KOPT-K1 (cell line): ENCODE measurements around the gene ASIC2.

ENCODE experiments used
- H3K27ac ChIP-seq: fragments of 200-600 bp; sonication (generic); 2 replicates; pipeline ENCODE4 v1.5.1; 2016; ENCODE audit warnings: antibody characterized with exemption, mild to moderate bottlenecking, low read depth, low read length; ENCODE audit not compliant: poor library complexity, severe bottlenecking
- H3K36me3 ChIP-seq: fragments of 200-600 bp; sonication (generic); 2 replicates; pipeline ENCODE4 v1.5.1; 2017; ENCODE audit warnings: antibody characterized with exemption, mild to moderate bottlenecking, low read length, moderate library complexity; ENCODE audit not compliant: insufficient read depth
- H3K9me3 ChIP-seq: fragments of 200-600 bp; sonication (generic); 2 replicates; pipeline ENCODE4 v1.5.1; 2017; ENCODE audit warnings: antibody characterized with exemption, low read length, mild to moderate bottlenecking; ENCODE audit not compliant: insufficient read depth, poor library complexity, severe bottlenecking

ASIC2 gene

DNA sequence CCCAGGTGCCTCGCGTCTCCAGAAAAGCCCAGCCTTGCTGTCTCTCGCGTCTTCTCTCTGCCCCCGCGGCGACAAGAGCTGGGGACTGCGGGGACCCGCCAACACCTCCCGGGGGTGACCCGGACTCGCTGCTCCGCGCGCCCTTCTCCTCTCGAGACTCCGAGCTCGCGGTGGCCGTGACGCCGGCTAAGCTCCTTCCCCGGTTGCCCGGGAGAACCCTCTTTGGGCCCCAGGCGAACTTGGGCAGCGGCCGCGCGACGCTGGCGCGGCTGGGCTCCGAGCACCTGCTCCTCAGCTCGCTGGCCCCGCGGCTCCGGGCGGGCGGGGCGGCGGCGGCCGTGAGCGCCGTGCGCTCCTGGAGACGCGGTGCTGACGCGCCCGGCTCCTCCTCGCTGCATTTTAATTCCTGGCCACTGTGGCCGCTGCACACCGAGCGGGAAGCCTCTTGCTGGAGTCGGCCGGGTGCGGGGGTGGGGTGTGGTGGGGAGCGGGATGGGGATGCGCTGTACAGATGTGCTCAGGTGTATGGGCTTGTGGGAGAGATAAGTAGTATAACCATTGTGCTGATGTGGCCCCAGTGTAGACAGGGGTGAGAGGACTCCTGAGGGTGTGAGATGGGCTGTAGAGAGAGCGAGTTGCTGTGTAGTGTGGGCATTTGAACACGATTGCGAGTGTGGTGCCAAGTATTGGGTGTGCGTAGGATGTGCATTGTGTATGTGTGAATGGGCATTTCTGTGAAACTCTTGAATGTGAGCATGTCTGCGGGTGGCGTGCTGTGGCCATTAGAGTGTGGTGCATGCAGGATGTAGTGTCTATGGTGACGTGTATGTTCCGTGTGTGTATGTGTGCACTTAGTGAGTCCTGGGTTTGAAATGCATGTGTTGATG, at the start of gene ASIC2:
Gene ASIC2, minus strand, starts transcription at position 315 of the 887 bp plus-strand sequence.
- no peaks in the 10 kb centered on the region for H3K9me3 ChIP-seq
- H3K36me3 ChIP-seq, result no peaks in the 10 kb centered on the region
- H3K27ac ChIP-seq, result no peak within 1 kb of the TSS

DNA sequence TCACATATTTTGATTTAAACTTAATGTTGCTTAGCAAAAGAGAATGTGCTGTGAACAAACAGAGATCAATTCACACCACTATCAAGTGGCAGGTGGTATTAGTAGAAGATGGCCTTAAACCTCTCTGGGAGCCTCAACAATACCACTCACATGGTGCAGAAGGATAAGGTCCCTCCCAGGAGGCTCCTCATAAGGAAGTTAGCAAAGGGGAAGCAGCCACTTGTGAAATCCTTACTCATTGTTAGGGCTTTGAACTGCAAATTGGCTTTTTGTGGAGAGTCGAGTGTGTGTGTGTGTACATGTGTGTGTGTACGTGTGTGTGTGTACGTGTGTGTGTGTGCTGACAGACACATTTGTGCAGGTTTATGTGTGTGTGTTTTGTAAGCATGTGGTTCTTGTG, 48.9 kb upstream of the ASIC2 start:
- no peaks in the 10 kb centered on the region for H3K36me3 ChIP-seq

DNA sequence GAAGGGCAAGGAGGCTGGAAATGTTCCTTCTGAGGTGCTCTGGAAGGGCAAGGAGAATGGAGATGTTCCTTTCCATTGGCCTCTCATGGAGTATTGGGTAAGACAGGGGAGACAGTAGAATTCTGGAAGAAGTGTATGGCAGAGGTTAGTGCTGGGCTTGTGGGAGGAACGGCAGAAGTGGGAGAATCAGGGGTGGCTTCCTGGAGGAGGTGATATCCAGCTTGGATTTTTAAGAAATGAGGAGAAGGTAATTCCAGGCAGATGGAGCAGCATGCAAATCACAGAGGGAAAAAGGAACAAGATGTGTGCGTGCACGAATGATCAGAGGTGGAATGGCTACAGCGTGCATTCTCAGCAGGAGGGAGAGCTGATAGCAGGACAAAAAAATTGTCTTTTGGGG, 45.1 kb upstream of the ASIC2 start:
- H3K36me3 ChIP-seq, result no peaks in the 10 kb centered on the region
- H3K27ac ChIP-seq, result no peak overlapping the region
- H3K9me3 ChIP-seq, result no peaks in the 10 kb centered on the region

More for the DNA sequence above, 48.9 kb upstream of the ASIC2 start:
- no peak overlapping the region for H3K27ac ChIP-seq
- H3K9me3 ChIP-seq, result no peaks in the 10 kb centered on the region

DNA sequence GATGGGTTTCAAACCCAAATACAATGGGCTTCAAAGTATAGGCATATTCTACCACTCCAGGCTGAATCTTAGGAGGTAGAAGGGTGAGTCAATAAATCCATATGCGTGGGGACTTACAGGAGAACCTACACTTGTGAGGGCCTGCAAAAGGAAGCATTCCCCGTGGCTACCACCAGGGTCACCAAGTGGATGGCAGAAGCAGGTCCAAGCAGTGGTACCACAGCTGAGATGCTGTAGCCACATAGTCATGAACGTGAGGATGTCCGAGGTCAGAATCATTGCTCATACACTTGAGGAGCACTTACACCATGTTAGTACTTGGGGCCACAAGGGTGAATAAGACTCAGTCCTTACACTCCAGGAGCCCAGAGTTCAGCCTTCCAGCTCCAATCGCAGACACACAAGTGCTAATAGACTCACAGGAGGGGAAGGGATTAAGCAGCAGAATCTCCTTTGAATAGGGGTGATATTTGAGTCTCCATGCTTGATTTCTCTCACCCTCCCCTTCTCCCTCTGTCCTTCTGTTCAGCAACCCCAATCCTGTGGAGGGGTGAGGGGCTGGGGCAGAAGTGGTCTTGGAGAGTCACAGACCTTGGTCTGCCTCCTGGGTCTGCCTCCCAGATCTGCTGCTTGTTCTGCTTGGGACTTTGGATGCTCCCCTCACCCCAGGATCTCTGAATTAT, 42.5 kb upstream of the ASIC2 start:
- Histone ChIP-seq H3K9me3 (no peaks in the 10 kb centered on the region), H3K27ac (no peak overlapping the region), H3K36me3 (no peaks in the 10 kb centered on the region)

DNA sequence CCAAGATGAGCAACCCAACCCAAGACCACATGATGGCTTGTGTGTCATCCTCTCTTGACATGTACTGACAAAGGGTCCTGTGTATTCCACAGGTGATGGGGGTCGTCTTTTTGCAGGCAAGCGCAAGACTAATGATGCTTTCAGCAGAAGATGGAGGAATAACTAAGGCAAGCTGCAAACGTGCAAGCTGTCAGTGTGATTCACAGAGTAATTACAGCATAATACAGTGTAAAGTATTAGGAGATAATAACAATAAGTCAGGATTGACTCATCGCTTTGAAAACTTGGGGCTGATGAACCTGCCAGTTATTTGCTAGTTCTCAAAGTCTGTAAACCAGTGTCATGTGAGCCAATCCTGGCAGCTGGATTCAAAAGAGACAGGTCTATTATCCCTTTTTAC, 41.6 kb upstream of the ASIC2 start:
- Histone ChIP-seq H3K9me3 (no peaks in the 10 kb centered on the region), H3K27ac (no peak overlapping the region), H3K36me3 (no peaks in the 10 kb centered on the region)

DNA sequence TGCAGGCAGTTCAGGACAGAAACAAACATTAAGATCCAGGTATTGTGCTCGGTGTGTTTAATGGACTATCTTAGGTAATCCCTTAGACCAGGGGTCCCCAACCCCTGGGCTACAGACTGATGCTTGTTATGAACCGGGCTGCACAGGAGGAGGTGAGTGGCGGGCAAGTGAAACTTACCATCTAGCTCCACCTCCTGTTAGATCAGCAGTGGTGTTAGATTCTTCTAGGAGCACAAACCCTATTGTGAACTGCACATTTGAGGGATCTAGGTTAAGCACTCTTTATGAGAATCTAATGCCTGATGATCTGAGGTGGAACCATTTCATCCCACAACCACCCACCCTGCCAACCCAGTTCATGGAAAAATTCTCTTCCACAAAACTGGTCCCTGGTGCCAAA, 37.8 kb upstream of the ASIC2 start:
- H3K36me3 ChIP-seq, result no peaks in the 10 kb centered on the region
- no peak overlapping the region for H3K27ac ChIP-seq

DNA sequence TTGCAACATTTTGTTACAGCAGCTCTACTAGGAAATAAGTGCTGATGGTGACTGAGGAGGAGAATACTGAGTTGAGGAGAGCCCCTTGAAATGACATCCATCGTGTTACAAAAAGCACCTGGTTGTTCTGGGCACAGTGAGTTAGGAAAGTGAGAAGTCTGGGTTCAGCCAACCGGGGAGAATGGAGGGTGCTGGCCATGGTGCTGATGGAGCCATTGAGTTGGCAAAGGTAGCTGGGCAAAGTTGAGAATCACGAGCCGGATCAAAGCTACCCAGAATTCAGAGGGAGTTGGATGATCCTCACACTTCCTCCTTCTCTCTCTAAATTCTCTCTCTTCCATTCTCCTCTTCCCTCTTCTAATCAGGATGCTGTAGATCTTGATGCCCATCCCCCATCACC, 35.0 kb upstream of the ASIC2 start:
- H3K9me3 ChIP-seq, result no peaks in the 10 kb centered on the region
- H3K36me3 ChIP-seq, result no peaks in the 10 kb centered on the region
- H3K27ac ChIP-seq, result no peak overlapping the region

More for the DNA sequence above, 37.8 kb upstream of the ASIC2 start:
- no peaks in the 10 kb centered on the region for H3K9me3 ChIP-seq

DNA sequence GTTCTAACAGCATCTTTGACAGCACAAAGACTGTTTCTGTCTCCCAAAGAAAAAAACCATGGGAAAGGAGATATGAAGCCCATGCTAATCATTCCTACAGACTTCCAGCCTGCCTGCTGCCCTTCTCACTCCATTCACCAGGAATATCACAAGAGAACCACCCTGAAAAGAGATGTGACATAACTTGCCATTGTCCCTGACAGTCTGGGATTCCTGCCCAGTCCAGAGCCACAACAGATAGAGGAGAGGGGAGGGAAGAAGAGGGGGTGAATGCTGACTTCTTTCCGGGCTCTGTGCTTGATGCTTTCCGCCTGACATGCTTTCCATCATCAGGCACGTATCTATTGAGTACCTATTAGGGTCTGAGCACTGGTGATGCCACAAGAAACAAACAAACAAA, 31.6 kb upstream of the ASIC2 start:
- no peak overlapping the region for H3K27ac ChIP-seq
- H3K36me3 ChIP-seq, result no peaks in the 10 kb centered on the region
- no peaks in the 10 kb centered on the region for H3K9me3 ChIP-seq

DNA sequence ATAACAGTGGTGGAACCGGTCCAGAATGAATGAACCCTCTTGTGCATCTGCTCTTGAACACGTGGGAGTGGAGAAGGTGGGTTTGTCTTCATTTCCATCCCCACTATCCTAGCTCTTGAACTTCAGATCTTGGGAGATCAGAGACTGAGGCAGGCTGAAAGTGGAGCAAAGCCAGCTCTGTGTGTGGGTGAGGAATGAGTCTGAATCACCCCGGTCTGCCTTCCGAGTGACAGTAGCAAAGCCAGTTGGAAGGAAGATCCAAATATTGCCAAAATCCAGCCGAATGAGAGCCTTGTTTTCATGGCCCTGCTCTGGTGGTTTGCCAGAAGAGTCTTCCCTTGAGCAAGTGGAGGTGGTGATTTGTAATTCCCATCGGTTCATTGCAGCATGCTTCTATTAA, 29.0 kb upstream of the ASIC2 start:
- H3K36me3 ChIP-seq, result no peaks in the 10 kb centered on the region
- no peaks in the 10 kb centered on the region for H3K9me3 ChIP-seq
- H3K27ac ChIP-seq, result no peak overlapping the region

DNA sequence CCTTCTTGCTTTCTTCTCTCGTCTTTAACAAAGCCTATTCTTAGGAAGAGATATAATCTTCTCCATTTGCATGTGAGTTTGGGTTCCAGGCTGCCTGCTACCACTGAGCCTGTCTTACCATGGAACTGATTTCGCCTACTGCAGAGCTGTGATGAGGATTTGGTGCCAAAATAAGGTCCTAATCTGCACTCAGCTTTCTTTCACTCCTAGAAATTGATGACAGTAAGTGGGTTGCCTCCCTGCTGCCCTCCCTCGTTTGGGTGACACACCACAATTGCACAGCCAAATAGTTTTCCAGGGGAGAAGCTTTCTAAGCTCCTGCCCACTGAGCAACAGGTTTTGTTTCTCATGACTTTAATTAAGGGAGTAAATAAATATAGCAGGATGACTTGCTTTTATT, 25.1 kb upstream of the ASIC2 start:
- Histone ChIP-seq H3K36me3 (no peaks in the 10 kb centered on the region), H3K27ac (no peak overlapping the region), H3K9me3 (no peaks in the 10 kb centered on the region)

DNA sequence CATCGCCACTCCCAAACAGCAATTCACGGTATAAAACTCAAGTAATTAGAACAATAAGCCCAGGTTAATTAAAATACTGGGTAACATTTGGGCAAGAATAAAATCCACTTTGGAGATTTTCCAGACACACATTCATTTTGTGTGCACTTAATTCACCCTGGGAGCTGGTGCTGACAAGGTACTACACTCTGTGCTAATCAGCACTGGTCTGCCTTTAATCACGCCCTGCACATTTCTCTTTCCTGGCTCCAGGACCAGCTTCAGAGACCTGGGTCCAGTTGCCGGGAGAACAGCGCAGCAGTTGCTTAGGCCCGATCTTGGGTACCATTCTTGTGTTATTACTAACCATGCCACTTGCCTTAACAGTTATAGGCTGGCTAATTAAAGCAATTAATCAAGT, 23.7 kb upstream of the ASIC2 start:
- no peak overlapping the region for H3K27ac ChIP-seq
- H3K9me3 ChIP-seq, result no peaks in the 10 kb centered on the region
- no peaks in the 10 kb centered on the region for H3K36me3 ChIP-seq

DNA sequence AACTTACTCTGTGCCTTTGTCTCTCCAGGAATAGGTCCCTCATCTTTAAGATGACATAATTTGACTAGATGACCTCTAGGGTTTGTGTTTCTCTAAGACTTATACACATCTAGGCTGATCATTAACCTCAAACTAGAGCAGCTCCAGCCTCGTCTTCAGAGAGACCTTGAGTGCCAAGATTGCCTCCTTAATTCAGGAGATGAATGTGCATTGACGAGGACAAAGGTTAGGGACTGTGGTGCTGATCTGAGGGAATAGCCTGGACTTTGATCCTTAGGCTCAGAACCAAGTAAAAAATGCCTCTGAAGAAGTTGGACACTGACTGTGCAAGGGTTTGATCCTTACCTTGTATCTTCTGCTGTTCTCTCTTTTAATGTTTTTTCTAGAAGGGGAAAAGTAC, 17.2 kb upstream of the ASIC2 start:
- no peaks in the 10 kb centered on the region for H3K9me3 ChIP-seq
- H3K27ac ChIP-seq, result no peak overlapping the region
- no peaks in the 10 kb centered on the region for H3K36me3 ChIP-seq

DNA sequence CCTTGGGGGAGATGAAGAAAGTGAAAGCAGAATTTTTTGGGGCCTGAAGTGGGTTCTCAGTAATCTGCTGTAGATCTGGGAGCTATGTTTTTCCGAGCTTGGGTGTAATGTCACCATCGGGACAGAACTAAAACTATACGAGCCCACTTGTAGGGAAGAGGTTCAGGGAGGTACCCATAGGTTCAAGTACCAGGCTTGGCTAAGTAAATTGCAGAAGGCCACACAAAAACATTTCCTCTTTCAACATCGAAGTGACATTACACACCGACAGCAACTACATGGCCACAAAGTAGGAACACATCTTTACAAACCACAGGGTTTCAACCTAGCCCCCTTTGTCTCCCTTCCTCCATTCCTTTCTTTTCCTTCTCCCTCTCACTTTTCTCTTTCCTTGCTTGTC, 10.2 kb upstream of the ASIC2 start:
- no peaks in the 10 kb centered on the region for H3K9me3 ChIP-seq
- no peaks in the 10 kb centered on the region for H3K36me3 ChIP-seq
- H3K27ac ChIP-seq, result no peak overlapping the region

DNA sequence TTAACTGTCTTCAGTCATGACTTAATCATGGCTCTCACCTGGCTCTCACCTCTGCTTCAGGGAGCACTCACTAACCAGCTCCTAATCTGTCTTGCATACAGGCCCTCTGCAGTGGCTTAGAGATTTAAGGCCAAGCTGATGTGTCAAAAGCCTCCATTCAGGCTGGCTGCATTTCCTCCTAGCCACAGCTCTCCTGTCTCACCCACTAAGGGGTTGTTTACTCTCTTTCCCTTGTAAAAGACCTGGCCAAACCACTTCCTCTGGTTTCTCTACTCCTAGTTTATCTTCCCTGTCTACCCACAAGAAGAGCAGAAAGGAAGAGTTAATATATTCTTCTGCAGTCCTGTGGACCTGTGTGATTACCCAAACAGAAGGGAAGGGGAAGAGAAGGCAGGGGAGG, 9.3 kb upstream of the ASIC2 start:
- no peak overlapping the region for H3K27ac ChIP-seq
- no peaks in the 10 kb centered on the region for H3K9me3 ChIP-seq
- H3K36me3 ChIP-seq, result no peaks in the 10 kb centered on the region

DNA sequence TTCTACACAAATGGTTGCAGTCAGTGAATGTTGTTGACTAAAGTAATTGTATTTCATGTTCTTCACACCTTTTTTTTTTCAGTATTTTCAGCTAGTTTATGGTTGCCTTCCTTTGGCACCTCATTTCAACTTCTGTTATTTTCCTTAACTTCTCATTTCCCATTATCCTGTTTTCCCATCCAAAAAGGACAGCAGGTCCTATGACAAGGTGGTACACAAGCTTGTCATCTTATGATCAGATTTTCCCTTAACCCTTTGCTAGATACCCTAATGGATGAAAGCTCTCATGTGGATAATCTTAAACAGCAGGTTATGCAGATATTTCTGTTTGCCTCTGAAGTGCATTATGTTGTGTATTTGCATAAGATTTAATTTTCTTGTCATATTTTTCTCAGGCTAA, 7.1 kb upstream of the ASIC2 start:
- Histone ChIP-seq H3K9me3 (no peaks in the 10 kb centered on the region), H3K36me3 (no peaks in the 10 kb centered on the region), H3K27ac (no peak overlapping the region)

DNA sequence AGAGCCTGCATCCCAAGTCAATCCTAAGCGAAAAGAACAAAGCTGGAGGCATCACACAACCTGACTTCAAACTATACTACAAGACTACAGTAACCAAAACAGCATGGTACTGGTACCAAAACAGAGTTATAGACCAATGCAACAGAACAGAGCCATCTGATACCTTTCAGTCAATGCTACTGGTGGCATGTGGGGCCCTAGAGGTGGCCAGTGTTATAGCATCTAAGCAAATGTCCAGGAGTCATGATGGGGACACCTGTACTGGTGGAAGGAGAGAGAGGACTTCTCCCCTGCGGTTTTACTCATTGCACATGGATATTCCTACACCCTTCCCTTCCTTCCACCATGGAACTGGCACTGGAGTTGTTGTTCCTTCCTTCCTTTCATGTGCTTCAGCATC, 6.0 kb upstream of the ASIC2 start:
- Histone ChIP-seq H3K9me3 (no peaks in the 10 kb centered on the region), H3K27ac (no peak overlapping the region), H3K36me3 (no peaks in the 10 kb centered on the region)
